ENCODE data around the gene ANXA11. TPM values are rescaled to one million over a fixed set of nuclear protein-coding genes. Genes with fewer than 3 reads are reported as not detected.

The ANXA11 gene
- total and polyA plus RNA-seq, 2 experiments from 2014 or later = 42.3 to 70.0 TPM

DNA sequence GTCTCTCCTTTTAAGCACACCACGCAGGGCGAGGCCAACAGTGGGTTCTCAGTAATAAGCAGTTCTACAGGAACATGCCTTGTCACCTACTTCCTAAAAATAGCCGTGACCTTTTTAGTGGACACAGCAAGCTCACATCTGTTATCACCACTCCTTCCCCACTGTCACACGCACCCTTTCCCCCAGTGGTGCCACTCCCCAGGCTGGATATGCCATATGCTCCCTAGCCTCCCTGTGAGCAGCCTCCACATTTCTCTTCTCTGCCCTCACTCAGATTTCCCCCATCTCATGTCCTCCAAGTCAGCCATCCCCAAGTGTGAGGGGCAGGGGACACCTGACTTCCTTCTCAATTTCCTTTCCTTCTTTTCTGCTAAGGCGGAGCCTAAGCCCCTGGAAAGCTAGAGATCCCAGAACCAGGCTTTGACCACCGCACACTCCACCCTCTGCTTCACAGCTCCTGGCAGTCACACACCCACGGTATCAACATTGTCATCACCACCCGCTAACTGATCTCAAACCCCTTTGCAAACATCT lies 3.7 kb downstream of the ANXA11 start:
- peaks cover 14% of the 10 kb centered on the region for H3K27me3 ChIP-seq (ENCODE audit: insufficient read depth)
- no peak overlapping the region for H2AFZ ChIP-seq
- H3K27ac ChIP-seq (ENCODE audit: low read depth) = no peak overlapping the region
- H3K4me3 Mint-ChIP-seq = no peak overlapping the region
- no peaks in the 10 kb centered on the region; the same call in 2 of the 3 replicates for H3K36me3 Mint-ChIP-seq (ENCODE audit: low read depth)
- DNase-seq (ENCODE audit: low spot score) (no peak), ATAC-seq (no peak)
- H3K4me1 ChIP-seq (ENCODE audit: insufficient read depth) = peaks cover 30% of the 10 kb centered on the region
- no peak overlapping the region for H3K4me3 ChIP-seq
- no peaks in the 10 kb centered on the region; the same call in 1 of the 2 replicates for H3K36me3 ChIP-seq (ENCODE audit: insufficient read depth)
- peaks cover 19% of the 10 kb centered on the region for H4K20me1 ChIP-seq (replicated peaks; ENCODE audit: insufficient read depth)
- H3K27me3 Mint-ChIP-seq (ENCODE audit: insufficient read depth, low read depth, poor library complexity) = peaks cover 12% of the 10 kb centered on the region
- H3K4me2 ChIP-seq = no peak overlapping the region
- TF ChIP-seq POLR2AphosphoS5 (IDR thresholded peaks at IDR 0.05; ENCODE audit: low read depth) = no peak
- TF ChIP-seq, protein P1, sequence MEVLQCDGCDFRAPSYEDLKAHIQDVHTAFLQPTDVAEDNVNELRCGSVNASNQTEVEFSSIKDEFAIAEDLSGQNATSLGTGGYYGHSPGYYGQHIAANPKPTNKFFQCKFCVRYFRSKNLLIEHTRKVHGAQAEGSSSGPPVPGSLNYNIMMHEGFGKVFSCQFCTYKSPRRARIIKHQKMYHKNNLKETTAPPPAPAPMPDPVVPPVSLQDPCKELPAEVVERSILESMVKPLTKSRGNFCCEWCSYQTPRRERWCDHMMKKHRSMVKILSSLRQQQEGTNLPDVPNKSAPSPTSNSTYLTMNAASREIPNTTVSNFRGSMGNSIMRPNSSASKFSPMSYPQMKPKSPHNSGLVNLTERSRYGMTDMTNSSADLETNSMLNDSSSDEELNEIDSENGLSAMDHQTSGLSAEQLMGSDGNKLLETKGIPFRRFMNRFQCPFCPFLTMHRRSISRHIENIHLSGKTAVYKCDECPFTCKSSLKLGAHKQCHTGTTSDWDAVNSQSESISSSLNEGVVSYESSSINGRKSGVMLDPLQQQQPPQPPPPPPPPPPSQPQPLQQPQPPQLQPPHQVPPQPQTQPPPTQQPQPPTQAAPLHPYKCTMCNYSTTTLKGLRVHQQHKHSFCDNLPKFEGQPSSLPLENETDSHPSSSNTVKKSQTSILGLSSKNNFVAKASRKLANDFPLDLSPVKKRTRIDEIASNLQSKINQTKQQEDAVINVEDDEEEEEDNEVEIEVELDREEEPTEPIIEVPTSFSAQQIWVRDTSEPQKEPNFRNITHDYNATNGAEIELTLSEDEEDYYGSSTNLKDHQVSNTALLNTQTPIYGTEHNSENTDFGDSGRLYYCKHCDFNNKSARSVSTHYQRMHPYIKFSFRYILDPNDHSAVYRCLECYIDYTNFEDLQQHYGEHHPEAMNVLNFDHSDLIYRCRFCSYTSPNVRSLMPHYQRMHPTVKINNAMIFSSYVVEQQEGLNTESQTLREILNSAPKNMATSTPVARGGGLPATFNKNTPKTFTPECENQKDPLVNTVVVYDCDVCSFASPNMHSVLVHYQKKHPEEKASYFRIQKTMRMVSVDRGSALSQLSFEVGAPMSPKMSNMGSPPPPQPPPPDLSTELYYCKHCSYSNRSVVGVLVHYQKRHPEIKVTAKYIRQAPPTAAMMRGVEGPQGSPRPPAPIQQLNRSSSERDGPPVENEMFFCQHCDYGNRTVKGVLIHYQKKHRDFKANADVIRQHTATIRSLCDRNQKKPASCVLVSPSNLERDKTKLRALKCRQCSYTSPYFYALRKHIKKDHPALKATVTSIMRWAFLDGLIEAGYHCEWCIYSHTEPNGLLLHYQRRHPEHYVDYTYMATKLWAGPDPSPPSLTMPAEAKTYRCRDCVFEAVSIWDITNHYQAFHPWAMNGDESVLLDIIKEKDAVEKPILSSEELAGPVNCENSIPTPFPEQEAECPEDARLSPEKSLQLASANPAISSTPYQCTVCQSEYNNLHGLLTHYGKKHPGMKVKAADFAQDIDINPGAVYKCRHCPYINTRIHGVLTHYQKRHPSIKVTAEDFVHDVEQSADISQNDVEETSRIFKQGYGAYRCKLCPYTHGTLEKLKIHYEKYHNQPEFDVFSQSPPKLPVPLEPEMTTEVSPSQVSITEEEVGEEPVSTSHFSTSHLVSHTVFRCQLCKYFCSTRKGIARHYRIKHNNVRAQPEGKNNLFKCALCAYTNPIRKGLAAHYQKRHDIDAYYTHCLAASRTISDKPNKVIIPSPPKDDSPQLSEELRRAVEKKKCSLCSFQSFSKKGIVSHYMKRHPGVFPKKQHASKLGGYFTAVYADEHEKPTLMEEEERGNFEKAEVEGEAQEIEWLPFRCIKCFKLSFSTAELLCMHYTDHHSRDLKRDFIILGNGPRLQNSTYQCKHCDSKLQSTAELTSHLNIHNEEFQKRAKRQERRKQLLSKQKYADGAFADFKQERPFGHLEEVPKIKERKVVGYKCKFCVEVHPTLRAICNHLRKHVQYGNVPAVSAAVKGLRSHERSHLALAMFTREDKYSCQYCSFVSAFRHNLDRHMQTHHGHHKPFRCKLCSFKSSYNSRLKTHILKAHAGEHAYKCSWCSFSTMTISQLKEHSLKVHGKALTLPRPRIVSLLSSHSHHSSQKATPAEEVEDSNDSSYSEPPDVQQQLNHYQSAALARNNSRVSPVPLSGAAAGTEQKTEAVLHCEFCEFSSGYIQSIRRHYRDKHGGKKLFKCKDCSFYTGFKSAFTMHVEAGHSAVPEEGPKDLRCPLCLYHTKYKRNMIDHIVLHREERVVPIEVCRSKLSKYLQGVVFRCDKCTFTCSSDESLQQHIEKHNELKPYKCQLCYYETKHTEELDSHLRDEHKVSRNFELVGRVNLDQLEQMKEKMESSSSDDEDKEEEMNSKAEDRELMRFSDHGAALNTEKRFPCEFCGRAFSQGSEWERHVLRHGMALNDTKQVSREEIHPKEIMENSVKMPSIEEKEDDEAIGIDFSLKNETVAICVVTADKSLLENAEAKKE (CRISPR knock-in tag; IDR thresholded peaks at IDR 0.05) = no peak
- TF ChIP-seq JUNB (IDR thresholded peaks at IDR 0.05; ENCODE audit: unreplicated experiment) = no peak
- peaks cover 73% of the 10 kb centered on the region for H3K79me2 ChIP-seq (replicated peaks; ENCODE audit: insufficient read depth)
- peaks cover 53% of the 10 kb centered on the region for H3K4me1 Mint-ChIP-seq
- no peaks in the 10 kb centered on the region for H3K9me2 ChIP-seq (ENCODE audit: insufficient read depth)
- H3K9me3 Mint-ChIP-seq = no peaks in the 10 kb centered on the region
- no peak overlapping the region for H3K27ac Mint-ChIP-seq
- H3F3A ChIP-seq (replicated peaks; ENCODE audit: low read depth) = peaks cover 4% of the 10 kb centered on the region; the same call in 1 of the 2 replicates

DNA sequence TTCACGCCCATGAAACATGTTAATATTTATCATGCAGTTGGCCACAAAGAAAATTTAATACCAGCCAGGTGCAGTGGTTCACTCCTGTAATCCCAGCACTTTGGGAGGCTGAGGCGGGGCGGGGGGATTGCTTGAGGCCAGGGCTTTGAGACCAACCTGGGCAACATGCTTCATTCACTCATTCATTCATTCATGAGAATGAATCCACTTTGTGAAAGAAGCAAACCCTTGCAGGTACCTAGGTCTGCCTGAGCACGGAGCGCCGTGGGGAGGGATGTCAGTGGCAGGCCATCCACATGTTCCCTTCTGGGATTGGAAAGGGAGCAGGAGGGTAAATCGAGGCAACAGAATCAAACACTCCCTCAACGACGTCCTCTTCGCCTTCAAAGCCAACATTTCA lies 4.7 kb downstream of the ANXA11 start:
- Histone ChIP-seq H3F3A (replicated peaks; ENCODE audit: low read depth) (no peaks in the 10 kb centered on the region), H3K79me2 (replicated peaks; ENCODE audit: insufficient read depth) (peaks cover 83% of the 10 kb centered on the region), H4K20me1 (replicated peaks; ENCODE audit: insufficient read depth) (peaks cover 19% of the 10 kb centered on the region), H3K27me3 (ENCODE audit: insufficient read depth) (peaks cover 7% of the 10 kb centered on the region; the same call in 1 of the 2 replicates), H3K9me2 (ENCODE audit: insufficient read depth) (no peaks in the 10 kb centered on the region), H3K4me1 (ENCODE audit: insufficient read depth) (peaks cover 25% of the 10 kb centered on the region), H3K36me3 (ENCODE audit: insufficient read depth) (no peaks in the 10 kb centered on the region; the same call in 1 of the 2 replicates), H2AFZ (no peak overlapping the region), H3K4me3 (no peak overlapping the region), H3K4me2 (no peak overlapping the region), H3K27ac (ENCODE audit: low read depth) (no peak overlapping the region)
- no peaks in the 10 kb centered on the region; the same call in 2 of the 3 replicates for H3K36me3 Mint-ChIP-seq (ENCODE audit: low read depth)
- H3K27me3 Mint-ChIP-seq (ENCODE audit: insufficient read depth, low read depth, poor library complexity) = peaks cover 7% of the 10 kb centered on the region
- no peaks in the 10 kb centered on the region for H3K9me3 Mint-ChIP-seq
- no peak overlapping the region for H3K4me3 Mint-ChIP-seq
- peaks cover 48% of the 10 kb centered on the region for H3K4me1 Mint-ChIP-seq
- H3K27ac Mint-ChIP-seq = no peak overlapping the region
- DNase-seq (ENCODE audit: low spot score) (no peak), ATAC-seq (no peak)
- no peak for TF ChIP-seq ZNF114 (CRISPR knock-in tag; IDR thresholded peaks at IDR 0.05)
- TF ChIP-seq JUNB (IDR thresholded peaks at IDR 0.05; ENCODE audit: unreplicated experiment) = no peak
- no peak for TF ChIP-seq EZH2phosphoT487 (IDR thresholded peaks at IDR 0.05; ENCODE audit: unreplicated experiment)
- TF ChIP-seq, protein P2, sequence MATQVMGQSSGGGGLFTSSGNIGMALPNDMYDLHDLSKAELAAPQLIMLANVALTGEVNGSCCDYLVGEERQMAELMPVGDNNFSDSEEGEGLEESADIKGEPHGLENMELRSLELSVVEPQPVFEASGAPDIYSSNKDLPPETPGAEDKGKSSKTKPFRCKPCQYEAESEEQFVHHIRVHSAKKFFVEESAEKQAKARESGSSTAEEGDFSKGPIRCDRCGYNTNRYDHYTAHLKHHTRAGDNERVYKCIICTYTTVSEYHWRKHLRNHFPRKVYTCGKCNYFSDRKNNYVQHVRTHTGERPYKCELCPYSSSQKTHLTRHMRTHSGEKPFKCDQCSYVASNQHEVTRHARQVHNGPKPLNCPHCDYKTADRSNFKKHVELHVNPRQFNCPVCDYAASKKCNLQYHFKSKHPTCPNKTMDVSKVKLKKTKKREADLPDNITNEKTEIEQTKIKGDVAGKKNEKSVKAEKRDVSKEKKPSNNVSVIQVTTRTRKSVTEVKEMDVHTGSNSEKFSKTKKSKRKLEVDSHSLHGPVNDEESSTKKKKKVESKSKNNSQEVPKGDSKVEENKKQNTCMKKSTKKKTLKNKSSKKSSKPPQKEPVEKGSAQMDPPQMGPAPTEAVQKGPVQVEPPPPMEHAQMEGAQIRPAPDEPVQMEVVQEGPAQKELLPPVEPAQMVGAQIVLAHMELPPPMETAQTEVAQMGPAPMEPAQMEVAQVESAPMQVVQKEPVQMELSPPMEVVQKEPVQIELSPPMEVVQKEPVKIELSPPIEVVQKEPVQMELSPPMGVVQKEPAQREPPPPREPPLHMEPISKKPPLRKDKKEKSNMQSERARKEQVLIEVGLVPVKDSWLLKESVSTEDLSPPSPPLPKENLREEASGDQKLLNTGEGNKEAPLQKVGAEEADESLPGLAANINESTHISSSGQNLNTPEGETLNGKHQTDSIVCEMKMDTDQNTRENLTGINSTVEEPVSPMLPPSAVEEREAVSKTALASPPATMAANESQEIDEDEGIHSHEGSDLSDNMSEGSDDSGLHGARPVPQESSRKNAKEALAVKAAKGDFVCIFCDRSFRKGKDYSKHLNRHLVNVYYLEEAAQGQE (IDR thresholded peaks at IDR 0.05; ENCODE audit: unreplicated experiment) = no peak
- TF ChIP-seq CREB1 (CRISPR knock-in tag; IDR thresholded peaks at IDR 0.05; ENCODE audit: low read depth) = no peak
- no peak for TF ChIP-seq EZH2 (IDR thresholded peaks at IDR 0.05; ENCODE audit: low read depth, unreplicated experiment)
- TF ChIP-seq ZNF331 (CRISPR knock-in tag; IDR thresholded peaks at IDR 0.05; ENCODE audit: low read depth) = no peak

Data from GM23338 (cell line).